NCI-H69 (cell line): ENCODE data around the gene RNF114.
A peak's percentile ranks its signal among the peaks of the same experiment; 100 is the strongest.
"Not testable (repeated sequence)": the region's sequence is repeated elsewhere in the genome, so short reads cannot be mapped to it uniquely, and the experiment has no call there.

Experiments
- DNase-seq: peaks from one replicate; lab custom pipeline; 2025; lab: John Stamatoyannopoulos, UW

The RNF114 gene

GRCh38 chr20:49936153-49937026 lies at the start of gene RNF114:
Gene RNF114 (plus strand): TSS chr20:49936397. CDS start chr20:49936413, 16 bp downstream.
- DNase-seq, result peak; percentile 92

- DNase-seq, result no peak
These were observed 49.5 kb upstream of the RNF114 start for GRCh38 chr20:49886571-49887213.

- no peak for DNase-seq
These were observed 48.7 kb upstream of the RNF114 start for GRCh38 chr20:49887251-49888211.

- peak; percentile 52 for DNase-seq
These were observed 47.8 kb upstream of the RNF114 start for GRCh38 chr20:49888212-49889000.

- DNase-seq, result no peak
These were observed 46.9 kb upstream of the RNF114 start for GRCh38 chr20:49889001-49889934.

GRCh38 chr20:49889935-49890333 lies 46.3 kb upstream of the RNF114 start:
- peak; percentile 7 for DNase-seq

GRCh38 chr20:49890471-49891361 lies 45.5 kb upstream of the RNF114 start:
- no peak for DNase-seq

- DNase-seq, result no peak
These were observed 44.6 kb upstream of the RNF114 start for GRCh38 chr20:49891476-49892110.

- DNase-seq, result no peak
These were observed 43.9 kb upstream of the RNF114 start for GRCh38 chr20:49892260-49892659.

DNA sequence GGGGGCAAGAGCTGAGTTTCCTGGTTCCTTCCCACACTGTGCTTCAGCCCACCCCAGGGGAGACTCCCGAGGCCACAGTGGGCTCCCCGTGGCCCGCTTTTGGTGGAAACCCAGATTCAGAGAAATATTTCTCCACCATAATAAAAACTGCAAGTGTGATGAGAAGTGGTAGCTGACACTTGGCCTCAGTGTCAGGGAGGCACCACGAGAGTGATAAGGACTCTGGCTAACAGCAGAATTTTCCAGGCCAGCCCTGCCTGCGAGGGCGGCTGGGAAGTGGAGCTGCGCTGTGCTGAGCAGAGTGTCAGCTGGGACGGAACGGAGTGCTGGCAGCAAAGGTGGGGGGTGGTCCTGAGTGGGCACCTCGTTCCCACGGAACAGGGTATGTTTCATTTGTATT lies 43.4 kb upstream of the RNF114 start:
- DNase-seq, result no peak

DNA sequence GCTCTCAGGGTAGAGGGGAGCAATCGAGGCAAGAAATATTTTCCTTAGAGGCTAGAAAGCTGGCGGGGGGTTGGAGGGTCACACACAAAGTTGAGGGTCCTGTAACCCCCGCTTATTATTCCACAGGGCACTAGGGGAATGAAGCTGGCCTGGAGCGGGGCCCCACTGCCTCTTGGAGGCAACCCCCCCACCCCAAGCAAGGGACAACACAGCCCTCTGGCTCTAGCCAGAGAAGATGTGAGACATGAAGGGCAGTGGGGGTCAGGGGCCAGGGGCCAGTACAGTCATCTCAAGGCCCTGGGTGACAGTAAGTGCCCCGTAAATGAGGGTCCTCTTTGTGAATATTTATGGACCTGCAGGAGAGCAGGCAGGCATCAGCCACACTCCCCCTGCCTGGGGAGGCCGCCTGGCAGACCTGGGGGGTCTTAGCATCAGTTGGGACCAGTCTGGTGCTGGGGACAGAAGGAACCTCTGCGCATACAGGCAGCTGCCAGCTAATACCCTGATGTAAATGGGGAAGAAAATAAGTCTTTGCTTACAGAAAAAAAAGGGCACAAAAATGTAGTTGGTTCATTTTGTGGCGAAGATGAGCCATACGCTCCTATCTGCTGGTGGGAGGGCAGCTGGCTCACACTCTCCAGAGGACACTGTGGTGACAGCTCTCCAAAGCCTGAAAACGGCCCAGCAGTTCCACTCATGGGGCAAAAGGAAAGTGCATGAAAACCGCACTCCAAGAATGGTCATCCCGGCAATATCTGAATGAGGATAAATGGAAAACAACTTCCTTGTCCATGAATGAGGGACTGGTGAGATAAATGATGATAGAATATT lies 42.7 kb upstream of the RNF114 start:
- no peak for DNase-seq

DNA sequence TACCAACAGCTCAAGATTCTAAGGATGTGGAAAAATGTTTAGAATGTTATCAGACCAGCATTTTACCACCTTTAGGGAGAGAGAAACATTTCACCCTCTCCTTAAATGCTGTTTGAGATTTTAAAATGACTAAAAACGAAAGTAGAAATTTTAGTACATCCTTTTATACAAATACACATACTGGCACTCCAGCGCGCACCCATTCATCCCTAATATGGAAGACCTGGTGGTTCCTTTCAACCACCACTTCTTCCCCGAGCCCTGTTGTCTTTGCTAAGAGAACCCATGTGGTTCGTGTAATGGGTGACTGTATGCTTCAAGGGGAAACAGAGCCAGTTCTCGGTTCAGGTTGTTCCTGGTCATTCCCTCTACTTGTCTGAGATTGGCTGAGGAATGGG lies 42.1 kb upstream of the RNF114 start:
- no peak for DNase-seq

- DNase-seq, result not testable (repeated sequence)
These were observed 40.6 kb upstream of the RNF114 start for GRCh38 chr20:49895474-49896093.

DNA sequence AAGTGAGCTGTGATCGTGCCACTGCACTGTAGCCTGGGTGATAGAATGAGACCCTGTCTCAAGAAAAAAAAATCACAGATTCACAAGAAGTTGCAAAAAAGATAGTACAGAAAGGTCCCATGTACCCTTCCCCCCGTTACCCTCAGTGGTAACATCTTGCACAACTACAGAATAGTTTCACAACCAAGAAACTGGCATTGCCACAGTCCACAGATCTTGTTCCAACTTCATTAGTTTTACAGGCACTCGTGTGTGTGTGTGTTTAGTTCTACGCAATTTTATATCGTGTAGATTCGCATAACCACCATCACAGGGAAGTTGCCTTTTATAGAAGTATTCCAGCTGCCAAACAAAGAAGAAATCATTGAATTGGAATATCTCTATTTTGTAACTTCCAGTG lies 40.0 kb upstream of the RNF114 start:
- DNase-seq, result no peak

GRCh38 chr20:49899541-49900383 lies 36.4 kb upstream of the RNF114 start:
- DNase-seq, result no peak

DNA sequence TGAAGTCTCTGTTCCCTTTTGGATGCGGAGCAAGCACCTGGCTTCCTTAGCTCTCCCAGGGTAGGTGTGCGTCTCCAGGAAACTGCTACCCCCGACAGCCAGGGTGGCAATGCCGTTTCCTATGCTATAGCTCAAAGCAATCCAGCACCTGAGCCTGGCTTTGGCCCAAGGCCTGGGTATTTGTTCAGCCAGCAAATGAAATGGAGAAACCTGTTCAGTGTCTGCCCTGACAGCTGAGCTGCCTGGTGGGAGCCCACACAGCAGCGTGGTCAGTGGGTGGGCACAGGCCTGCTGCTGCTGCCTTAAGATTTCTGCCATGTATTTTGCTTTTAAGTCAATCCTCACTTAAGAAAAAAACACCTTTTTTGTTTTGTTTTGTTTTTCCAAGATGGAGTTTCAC lies 34.6 kb upstream of the RNF114 start:
- DNase-seq, result peak; percentile 58
